Immature natural killer cell (primary cell): ENCODE data around the gene SLC9C2. TPM values are rescaled to one million over a fixed set of nuclear protein-coding genes. Genes with fewer than 3 reads are reported as not detected.
"Not testable (repeated sequence)": the region's sequence is repeated elsewhere in the genome, so short reads cannot be mapped to it uniquely, and the experiment has no call there.

ENCODE experiments used
- DNase-seq, 3 donors: peaks; one replicate each; pipeline ENCODE4 v3.0.0; 2022; ENCODE audit warnings: mixed read lengths in 1 of 3
- H3K27ac Mint-ChIP-seq, 6 donors: one replicate each; pipeline ENCODE4 v1.8.0; 2020; ENCODE audit warnings: mixed read lengths in 6 of 6, mild to moderate bottlenecking in 5 of 6, inconsistent platforms in 4 of 6, moderate library complexity in 3 of 6
- H3K27me3 Mint-ChIP-seq, 3 donors: one replicate each; pipeline ENCODE4 v1.8.0; 2020 to 2021; ENCODE audit warnings: low read depth in 3 of 3, mild to moderate bottlenecking in 3 of 3, mixed read lengths in 3 of 3, moderate library complexity in 3 of 3, inconsistent platforms in 1 of 3
- H3K36me3 Mint-ChIP-seq, 3 donors: one replicate each; pipeline ENCODE4 v1.8.0; 2020; ENCODE audit warnings: mixed read lengths in 3 of 3, inconsistent platforms in 2 of 3, mild to moderate bottlenecking in 2 of 3
- H3K4me1 Mint-ChIP-seq, 2 donors: one replicate each; pipeline ENCODE4 v1.8.0; 2020; ENCODE audit warnings: inconsistent platforms in 2 of 2, mild to moderate bottlenecking in 2 of 2, mixed read lengths in 2 of 2, moderate library complexity in 1 of 2
- H3K4me3 Mint-ChIP-seq, 5 donors: one replicate each; pipeline ENCODE4 v1.8.0; 2020; ENCODE audit warnings: mild to moderate bottlenecking in 5 of 5, mixed read lengths in 5 of 5, inconsistent platforms in 3 of 5, moderate library complexity in 3 of 5
- H3K9me3 Mint-ChIP-seq, 6 donors: one replicate each; pipeline ENCODE4 v1.8.0; 2020; ENCODE audit warnings: mild to moderate bottlenecking in 6 of 6, mixed read lengths in 6 of 6, inconsistent platforms in 4 of 6, moderate library complexity in 3 of 6
- polyA plus RNA-seq, 3 donors: library from polyadenylated mRNA; unstranded; fragments of 300-500 nt; fragmentation: Illumina TruSeq; gene quantifications; one replicate each; pipeline ENCODE4 v1.2.3, GENCODE V29; 2021

SLC9C2 gene
- not detected for polyA plus RNA-seq

- Mint-ChIP-seq H3K4me3 (no peak within 1 kb of the TSS), H3K9me3 (peaks cover 0 to 1% (median 0%) of the 10 kb centered on the region in 6 donors), H3K4me1 (peaks cover 8 to 12% of the 10 kb centered on the region in 2 donors), H3K27ac (no peak within 1 kb of the TSS), H3K27me3 (peaks cover 3 to 7% (median 4%) of the 10 kb centered on the region in 3 donors), H3K36me3 (no peaks in the 10 kb centered on the region)
- DNase-seq, result no peak
Measured at GRCh38 chr1:173603056-173603591, at the start of gene SLC9C2. Gene SLC9C2, minus strand, starts transcription at chr1:173603072. Its CDS starts 1,296 bp downstream, at chr1:173601776.

GRCh38 chr1:173648880-173649605 lies 46.2 kb upstream of the SLC9C2 start:
- Mint-ChIP-seq H3K4me3 (no peak overlapping the region), H3K27me3 (peaks cover 2 to 7% (median 4%) of the 10 kb centered on the region in 3 donors), H3K4me1 (no peaks in the 10 kb centered on the region), H3K9me3 (peaks cover 0 to 4% (median under 1%) of the 10 kb centered on the region in 6 donors), H3K27ac (no peak overlapping the region), H3K36me3 (no peaks in the 10 kb centered on the region)
- DNase-seq, result no peak

- no peak overlapping the region for H3K27ac Mint-ChIP-seq
- peaks cover 0 to 3% (median under 1%) of the 10 kb centered on the region in 6 donors for H3K9me3 Mint-ChIP-seq
- no peak for DNase-seq
- H3K27me3 Mint-ChIP-seq, result peaks cover 1 to 3% (median 2%) of the 10 kb centered on the region in 3 donors
- H3K36me3 Mint-ChIP-seq, result no peaks in the 10 kb centered on the region
- no peaks in the 10 kb centered on the region for H3K4me1 Mint-ChIP-seq
- H3K4me3 Mint-ChIP-seq, result no peak overlapping the region
Measured at GRCh38 chr1:173646656-173647055, 43.8 kb upstream of the SLC9C2 start.

- not testable (repeated sequence) for H3K9me3 Mint-ChIP-seq, H3K4me3 Mint-ChIP-seq, DNase-seq, H3K4me1 Mint-ChIP-seq, H3K27me3 Mint-ChIP-seq, H3K27ac Mint-ChIP-seq, H3K36me3 Mint-ChIP-seq
Measured at GRCh38 chr1:173642450-173643139, 39.7 kb upstream of the SLC9C2 start.

- DNase-seq, result no peak
- Mint-ChIP-seq H3K4me3 (no peak overlapping the region), H3K27ac (no peak overlapping the region), H3K27me3 (peaks cover 3 to 4% (median 4%) of the 10 kb centered on the region in 3 donors), H3K9me3 (no peaks in the 10 kb centered on the region), H3K4me1 (no peaks in the 10 kb centered on the region), H3K36me3 (no peaks in the 10 kb centered on the region)
Measured at GRCh38 chr1:173639102-173639501, 36.2 kb upstream of the SLC9C2 start.

- no peak overlapping the region for H3K4me3 Mint-ChIP-seq
- no peaks in the 10 kb centered on the region for H3K4me1 Mint-ChIP-seq
- no peak for DNase-seq
- H3K9me3 Mint-ChIP-seq, result no peaks in the 10 kb centered on the region
- no peak overlapping the region for H3K27ac Mint-ChIP-seq
- H3K36me3 Mint-ChIP-seq, result no peaks in the 10 kb centered on the region
- peaks cover 3 to 4% (median 4%) of the 10 kb centered on the region in 3 donors for H3K27me3 Mint-ChIP-seq
Measured at GRCh38 chr1:173638043-173639021, 35.5 kb upstream of the SLC9C2 start.

GRCh38 chr1:173637236-173638042 lies 34.6 kb upstream of the SLC9C2 start:
- not testable (repeated sequence) for H3K4me3 Mint-ChIP-seq

GRCh38 chr1:173635116-173635515 lies 32.2 kb upstream of the SLC9C2 start, which contains the start of gene TEX50:
Gene TEX50, plus strand, starts transcription at chr1:173635338. Its CDS starts 184 bp downstream, at chr1:173635522.
- no peak for DNase-seq
- Mint-ChIP-seq H3K9me3 (no peaks in the 10 kb centered on the region), H3K27me3 (peaks cover 3 to 9% (median 3%) of the 10 kb centered on the region in 3 donors), H3K27ac (no peak within 1 kb of the TSS), H3K36me3 (no peaks in the 10 kb centered on the region), H3K4me1 (no peaks in the 10 kb centered on the region), H3K4me3 (no peak within 1 kb of the TSS)

More at GRCh38 chr1:173637236-173638042, 34.6 kb upstream of the SLC9C2 start:
- H3K27ac Mint-ChIP-seq, H3K36me3 Mint-ChIP-seq, H3K27me3 Mint-ChIP-seq, DNase-seq, H3K4me1 Mint-ChIP-seq, H3K9me3 Mint-ChIP-seq: not testable (repeated sequence)

- Mint-ChIP-seq H3K36me3 (no peaks in the 10 kb centered on the region), H3K27me3 (peaks cover 0 to 9% (median 7%) of the 10 kb centered on the region in 3 donors), H3K9me3 (no peaks in the 10 kb centered on the region), H3K4me1 (no peaks in the 10 kb centered on the region), H3K27ac (no peak overlapping the region), H3K4me3 (no peak overlapping the region)
- DNase-seq, result no peak
Measured at GRCh38 chr1:173628888-173629287, 26.0 kb upstream of the SLC9C2 start.

GRCh38 chr1:173627269-173627668 lies 24.4 kb upstream of the SLC9C2 start:
- Mint-ChIP-seq H3K36me3 (no peaks in the 10 kb centered on the region), H3K27me3 (peaks cover 0 to 9% (median 6%) of the 10 kb centered on the region in 3 donors), H3K4me1 (no peaks in the 10 kb centered on the region), H3K27ac (no peak overlapping the region), H3K4me3 (no peak overlapping the region), H3K9me3 (no peaks in the 10 kb centered on the region)
- no peak for DNase-seq

- H3K27ac Mint-ChIP-seq, result peak overlapping the region in 4 of 6 donors; percentile 2 to 63 (median 54)
- peaks cover 8 to 36% (median 26%) of the 10 kb centered on the region in 6 donors for H3K9me3 Mint-ChIP-seq
- peaks cover 19 to 24% (median 22%) of the 10 kb centered on the region in 3 donors for H3K36me3 Mint-ChIP-seq
- peak overlapping the region; percentile 26 to 83 (median 64) for H3K4me3 Mint-ChIP-seq
- peak; percentile 19 to 44 (median 34) for DNase-seq
- peaks cover 4 to 16% (median 7%) of the 10 kb centered on the region in 3 donors for H3K27me3 Mint-ChIP-seq
- peaks cover 23 to 26% of the 10 kb centered on the region in 2 donors for H3K4me1 Mint-ChIP-seq
Measured at GRCh38 chr1:173616859-173617258, 14.0 kb upstream of the SLC9C2 start.

GRCh38 chr1:173613086-173613485 lies 10.2 kb upstream of the SLC9C2 start:
- not testable (repeated sequence) for H3K36me3 Mint-ChIP-seq, H3K4me3 Mint-ChIP-seq, DNase-seq, H3K27ac Mint-ChIP-seq, H3K27me3 Mint-ChIP-seq
- Mint-ChIP-seq H3K4me1 (peaks cover 19% of the 10 kb centered on the region in 2 donors), H3K9me3 (peaks cover under 1 to 11% (median 4%) of the 10 kb centered on the region in 6 donors)
